ENCODE results near the gene MOSPD2. TPM values are rescaled to one million over a fixed set of nuclear protein-coding genes. Genes with fewer than 3 reads are reported as not detected.

Gene MOSPD2
- total and polyA plus RNA-seq, 2 of the 4 experiments (the other 2 are of a cell fraction) = 14.1 to 22.2 TPM

DNA sequence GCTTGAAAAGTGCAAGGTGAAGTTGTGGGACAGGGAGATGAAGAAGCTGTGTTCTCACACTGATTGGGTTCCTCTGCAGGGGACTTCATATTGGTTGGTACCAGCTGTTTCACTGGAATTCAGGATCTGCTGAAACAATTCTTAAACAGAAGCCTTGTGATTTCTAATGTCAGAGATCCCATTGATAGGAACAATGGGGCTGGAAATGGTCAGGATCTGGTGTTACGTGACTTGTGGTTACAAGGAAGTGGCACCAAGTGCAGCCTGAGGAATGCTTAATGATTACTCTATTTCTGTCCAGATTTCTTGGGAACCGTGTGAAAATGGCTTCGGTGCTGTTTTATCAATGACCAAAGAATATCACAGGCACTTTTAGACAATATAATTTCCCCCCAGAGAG is 68.1 kb downstream of the MOSPD2 start:
- no peak overlapping the region for H2AFZ ChIP-seq (replicated peaks; ENCODE audit: low read length, poor library complexity)
- H4K5ac ChIP-seq (ENCODE audit: low read depth, low read length) = no peak overlapping the region
- CTCF ChIA-PET = no interaction called here
- H4K8ac ChIP-seq (ENCODE audit: low read depth in 2 of 2, low read length in 2 of 2) = no peak overlapping the region
- H2BK5ac ChIP-seq (ENCODE audit: low read depth, low read length, poor library complexity, severe bottlenecking) = no peak overlapping the region
- H3K9me3 ChIP-seq (ENCODE audit: control insufficient read depth, insufficient read depth, low read length) = no peaks in the 10 kb centered on the region
- H3K23ac ChIP-seq (ENCODE audit: low read depth, low read length) = no peak overlapping the region
- ATAC-seq (ENCODE audit: low read depth) (no peak), DNase-seq (no peak)
- TF ChIP-seq CEBPB (IDR thresholded peaks at IDR 0.05; ENCODE audit: low read depth, low read length) (no peak), CHD1 (IDR thresholded peaks at IDR 0.05; ENCODE audit: low read depth, low read length) (no peak), RFX5 (IDR thresholded peaks at IDR 0.05; ENCODE audit: low read depth, low read length) (no peak), POLR2A (IDR thresholded peaks at IDR 0.05; ENCODE audit: low read depth, low read length) (no peak), RCOR1 (IDR thresholded peaks at IDR 0.05; ENCODE audit: insufficient replicate concordance, low read length) (no peak), SMC3 (IDR thresholded peaks at IDR 0.05; ENCODE audit: low read depth, low read length) (no peak), FOS (IDR thresholded peaks at IDR 0.05; ENCODE audit: low read depth, low read length) (no peak), MXI1 (IDR thresholded peaks at IDR 0.05; ENCODE audit: borderline replicate concordance, low read depth, low read length) (no peak)
- TF ChIP-seq, protein P1, sequence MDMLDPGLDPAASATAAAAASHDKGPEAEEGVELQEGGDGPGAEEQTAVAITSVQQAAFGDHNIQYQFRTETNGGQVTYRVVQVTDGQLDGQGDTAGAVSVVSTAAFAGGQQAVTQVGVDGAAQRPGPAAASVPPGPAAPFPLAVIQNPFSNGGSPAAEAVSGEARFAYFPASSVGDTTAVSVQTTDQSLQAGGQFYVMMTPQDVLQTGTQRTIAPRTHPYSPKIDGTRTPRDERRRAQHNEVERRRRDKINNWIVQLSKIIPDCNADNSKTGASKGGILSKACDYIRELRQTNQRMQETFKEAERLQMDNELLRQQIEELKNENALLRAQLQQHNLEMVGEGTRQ (IDR thresholded peaks at IDR 0.05; ENCODE audit: low read depth, low read length) = no peak
- no peak overlapping the region for H2BK15ac ChIP-seq (ENCODE audit: low read depth, low read length)
- no peak overlapping the region for H3K4me2 ChIP-seq (ENCODE audit: low read depth, low read length)
- peaks cover 3% of the 10 kb centered on the region for H3K4me1 ChIP-seq (ENCODE audit: control insufficient read depth, insufficient read depth, low read length)
- intact Hi-C loops (cut with micrococcal nuclease) = no loop called here
- 0 out of 2 replicates have a peak overlapping the region, but pooled peaks have one; percentile 24 for H3K18ac ChIP-seq (ENCODE audit: low read depth, low read length)
- H4K20me1 ChIP-seq (ENCODE audit: insufficient read depth, low read length) = no peaks in the 10 kb centered on the region
- H2BK20ac ChIP-seq (ENCODE audit: low read depth, low read length) = peak overlapping the region; percentile 23; the same call in 1 of the 2 replicates
- no peak overlapping the region; the same call in 1 of the 2 replicates for H2BK120ac ChIP-seq (ENCODE audit: low read depth, low read length)
- H3K14ac ChIP-seq (replicated peaks; ENCODE audit: low read depth, low read length) = no peak overlapping the region
- no peak overlapping the region for H2AK5ac ChIP-seq (ENCODE audit: low read depth, low read length)
- WGBS, 2 experiments (ENCODE audit: extremely low coverage in 2 of 2, insufficient read length in 1 of 2) = no CpG with 5 or more reads among the region's 3 CpGs
- no peak overlapping the region for H3K27ac ChIP-seq (ENCODE audit: insufficient read depth, low read length)
- no peaks in the 10 kb centered on the region for H3K9me1 ChIP-seq (ENCODE audit: insufficient read depth, low read length)
- no peak overlapping the region for H3K9ac ChIP-seq (ENCODE audit: low read depth, low read length)
- H3K4ac ChIP-seq (ENCODE audit: low read depth, low read length) = no peak overlapping the region; the same call in 1 of the 2 replicates
- no peak overlapping the region for H2AK9ac ChIP-seq (replicated peaks; ENCODE audit: low read depth, low read length, poor library complexity)
- no peaks in the 10 kb centered on the region for H3K36me3 ChIP-seq (ENCODE audit: control insufficient read depth, insufficient read depth, low read length)
- dilution Hi-C loops (cut with HindIII; ENCODE audit: low sequenced_read_pairs, unreplicated experiment) = no loop called here
- H3K27me3 ChIP-seq (ENCODE audit: control insufficient read depth, insufficient read depth, low read length) = no peaks in the 10 kb centered on the region
- in situ Hi-C loops (cut with MboI; ENCODE audit: low sequenced_read_pairs) = no loop called here
- no peaks in the 10 kb centered on the region for H3K79me1 ChIP-seq (ENCODE audit: low read depth in 1 of 2, low read length in 2 of 2)
- no peak overlapping the region for H3K4me3 ChIP-seq (ENCODE audit: insufficient read depth, low read depth, low read length)
- no TSS peak for BruUV-seq (replicated peaks)
- H3K56ac ChIP-seq (ENCODE audit: extremely low read depth, insufficient read depth, low read length) = no peak overlapping the region
- peak overlapping the region; percentile 17; the same call in 1 of the 2 replicates for H4K91ac ChIP-seq (ENCODE audit: insufficient read depth, low read depth, low read length)
- POLR2A ChIA-PET (ENCODE audit: unreplicated experiment) = no interaction called here
